Testis (tissue), 2 donors: ENCODE results near the gene RAB8A.

Source experiments
- CTCF ChIP-seq, 3 experiments: fragments of 450-650 bp in 2 of 3; fragments of 200-600 bp in 1 of 3; sonication (generic) in 1 of 3; IDR thresholded peaks; one replicate each; pipeline ENCODE4 v1.5.1; 2016 to 2019; ENCODE audit warnings: antibody characterized with exemption in 3 of 3, mild to moderate bottlenecking in 2 of 3, moderate library complexity in 1 of 3
- POLR2A ChIP-seq: fragments of 450-650 bp; IDR thresholded peaks from one replicate; pipeline ENCODE4 v1.6.1; 2017; ENCODE audit warnings: antibody characterized with exemption, mild to moderate bottlenecking, moderate library complexity

GRCh38 chr19:16143399-16144215 lies 31.9 kb downstream of the RAB8A start, which contains the start of gene HSH2D:
- TF ChIP-seq CTCF (IDR thresholded peaks at IDR 0.05) (no peak), POLR2A (no peak)
